HG03520 (cell line): ENCODE data around the gene DNASE2.
"Not testable (repeated sequence)": the region's sequence is repeated elsewhere in the genome, so short reads cannot be mapped to it uniquely, and the experiment has no call there.

Experiments
- ATAC-seq: cut with Tn5 transposase; IDR thresholded peaks from one replicate; pipeline ENCODE4 v1.9.1; 2021; ENCODE audit warnings: mild to moderate bottlenecking, moderate library complexity; ENCODE audit not compliant: unreplicated experiment

DNASE2 gene

GRCh38 chr19:12865746-12866415 is 15.4 kb downstream of the DNASE2 start:
- ATAC-seq: no peak

DNA sequence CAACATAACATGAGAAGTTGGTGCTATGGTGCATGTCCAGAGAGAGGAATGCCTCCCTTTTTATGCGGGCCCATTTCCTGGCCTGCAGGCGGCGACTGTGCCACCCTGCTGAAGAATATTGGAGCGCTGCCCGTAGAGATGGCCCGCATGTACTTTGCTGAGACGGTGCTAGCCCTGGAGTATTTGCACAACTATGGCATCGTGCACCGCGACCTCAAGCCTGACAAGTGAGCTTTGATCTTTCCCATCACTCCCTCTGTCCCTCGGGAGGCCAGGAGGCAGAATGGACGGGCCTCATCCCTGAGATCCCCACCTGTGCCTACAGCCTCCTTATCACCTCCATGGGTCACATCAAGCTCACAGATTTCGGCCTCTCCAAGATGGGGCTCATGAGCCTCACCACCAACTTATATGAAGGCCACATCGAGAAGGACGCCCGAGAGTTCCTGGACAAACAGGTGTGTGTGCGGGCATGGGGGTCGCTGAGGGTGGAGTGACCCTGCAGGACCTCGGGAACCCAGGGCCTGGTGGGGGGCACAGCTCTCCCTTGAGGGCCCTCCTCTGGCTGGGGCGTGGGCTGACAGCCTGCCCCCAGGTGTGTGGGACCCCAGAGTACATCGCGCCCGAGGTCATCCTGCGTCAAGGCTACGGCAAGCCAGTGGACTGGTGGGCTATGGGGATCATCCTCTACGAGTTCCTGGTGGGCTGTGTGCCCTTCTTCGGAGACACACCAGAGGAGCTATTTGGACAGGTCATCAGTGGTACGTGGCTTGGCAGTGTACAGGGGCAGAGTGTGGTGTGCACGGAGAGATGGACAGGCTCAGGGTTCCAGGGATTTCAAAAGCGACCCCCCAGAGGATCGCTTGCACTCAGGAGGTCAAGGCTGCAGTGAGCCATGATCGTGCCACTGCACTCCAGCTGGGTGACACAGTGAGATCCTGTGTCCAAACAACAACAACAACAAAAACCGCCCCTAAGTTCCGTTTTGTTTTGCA is 16.2 kb downstream of the DNASE2 start:
- ATAC-seq: no peak

GRCh38 chr19:12864143-12864542 is 17.1 kb downstream of the DNASE2 start:
- ATAC-seq: no peak

- no peak for ATAC-seq
Observed at GRCh38 chr19:12859546-12859945, 21.7 kb downstream of the DNASE2 start.

DNA sequence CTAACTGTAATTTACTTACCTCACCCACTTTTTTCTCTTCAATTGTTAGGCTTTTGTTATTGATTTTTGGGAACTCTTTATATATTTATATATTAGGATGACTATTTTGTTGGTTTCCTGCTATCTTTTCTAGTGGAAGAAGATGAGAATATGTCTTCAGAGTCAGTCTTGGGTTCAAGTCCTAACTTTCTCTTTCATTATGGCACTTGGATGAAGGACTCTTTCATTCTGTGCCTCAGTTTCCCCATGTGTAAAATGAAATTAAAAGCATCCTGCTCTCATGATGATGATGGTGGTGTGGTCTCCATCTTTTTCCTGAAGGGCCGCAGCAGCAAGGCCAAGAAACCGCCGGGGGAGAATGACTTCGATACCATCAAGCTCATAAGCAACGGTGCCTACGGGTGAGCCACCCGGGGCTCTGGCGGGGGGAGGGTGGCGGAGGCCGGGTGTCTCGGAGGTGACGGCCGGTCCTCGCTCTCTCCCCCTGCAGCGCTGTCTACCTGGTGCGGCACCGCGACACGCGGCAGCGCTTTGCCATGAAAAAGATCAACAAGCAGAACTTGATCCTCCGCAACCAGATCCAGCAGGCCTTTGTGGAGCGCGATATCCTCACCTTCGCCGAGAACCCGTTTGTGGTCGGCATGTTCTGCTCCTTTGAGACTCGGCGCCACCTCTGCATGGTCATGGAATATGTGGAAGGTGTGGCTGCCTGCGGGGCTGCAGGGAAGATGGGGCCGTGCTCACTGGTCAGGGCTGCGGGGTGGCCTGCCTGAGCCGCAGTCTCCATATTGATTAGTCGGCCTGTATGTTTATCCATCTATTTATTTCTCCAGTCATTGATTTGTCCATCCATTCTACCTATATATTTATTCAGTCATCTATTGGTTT is 23.0 kb downstream of the DNASE2 start:
- ATAC-seq: no peak

DNA sequence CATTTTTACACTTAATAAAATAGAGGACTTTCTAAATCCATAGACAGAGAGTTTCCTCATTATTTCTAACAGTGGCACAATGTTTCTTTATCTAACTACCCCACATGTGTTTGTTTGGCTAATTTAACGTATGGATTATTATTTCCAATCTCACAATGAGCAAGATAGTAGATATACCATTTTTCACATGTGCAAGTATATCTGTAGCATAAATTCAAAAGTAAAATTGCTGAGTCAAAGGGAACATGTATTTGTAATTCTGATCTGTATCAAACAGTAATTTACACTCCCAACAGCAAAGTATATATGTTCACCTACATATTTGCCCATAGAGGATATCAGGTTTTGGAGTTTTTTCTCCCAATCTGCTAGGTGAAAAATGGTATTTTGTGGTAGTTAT is 24.6 kb downstream of the DNASE2 start:
- ATAC-seq: no peak

GRCh38 chr19:12847159-12848139 is 33.8 kb downstream of the DNASE2 start:
- ATAC-seq: no peak

GRCh38 chr19:12846613-12847012 is 34.6 kb downstream of the DNASE2 start:
- not testable (repeated sequence) for ATAC-seq

DNA sequence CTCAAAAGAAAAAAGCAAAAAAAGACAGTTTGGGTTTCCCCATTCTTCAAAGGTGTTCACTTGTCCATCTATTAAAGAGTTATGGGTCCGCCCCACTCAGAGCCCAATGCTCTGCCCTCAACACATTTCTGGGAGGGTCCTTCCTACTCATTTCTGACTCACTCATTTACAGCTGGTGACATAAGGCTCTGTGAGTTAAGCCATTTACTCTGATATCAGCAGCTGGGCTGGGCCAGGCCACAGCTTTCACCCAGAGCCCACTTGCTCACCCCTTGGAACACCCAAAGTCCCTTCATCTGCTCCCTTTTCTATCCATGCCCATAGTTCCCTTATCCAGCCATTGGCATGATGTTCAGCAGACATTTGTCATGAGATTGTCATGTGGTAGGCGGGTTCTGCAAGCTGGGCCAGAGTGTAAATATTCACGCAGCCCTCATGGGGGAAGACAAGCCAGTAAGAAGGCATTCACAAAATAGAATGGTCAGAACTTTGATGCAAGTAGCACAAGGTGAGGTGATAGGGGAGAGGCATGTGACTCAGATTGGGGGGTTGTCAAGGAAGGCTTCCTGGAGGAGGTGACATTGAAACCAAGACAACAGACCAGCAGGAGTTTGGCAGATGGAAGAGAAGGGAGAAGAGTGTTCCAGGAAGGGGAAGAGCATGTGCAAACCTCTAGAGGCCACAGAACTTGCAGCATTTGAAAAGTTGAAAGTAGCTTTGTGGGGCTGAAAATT is 37.1 kb downstream of the DNASE2 start:
- no peak for ATAC-seq

DNA sequence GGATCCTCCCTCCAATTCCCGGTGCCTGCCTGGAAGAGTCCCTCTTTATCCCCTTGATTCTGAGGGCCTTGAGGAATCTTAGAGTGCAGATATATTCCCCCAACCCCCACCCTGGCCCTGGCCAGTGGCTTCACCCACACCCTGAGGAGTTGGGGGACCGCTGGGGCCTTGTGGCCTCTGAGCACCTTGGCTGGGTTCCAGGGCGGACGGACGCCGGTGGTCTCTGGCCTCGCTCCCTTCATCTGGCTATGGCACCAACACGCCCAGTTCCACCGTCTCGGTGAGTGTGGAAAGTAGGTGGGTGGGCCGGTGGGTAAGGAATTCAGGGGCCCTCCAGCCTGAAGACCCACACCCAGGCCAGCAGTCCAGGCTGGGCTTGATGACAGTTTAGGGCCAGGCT is 37.9 kb downstream of the DNASE2 start:
- no peak for ATAC-seq

- no peak for ATAC-seq
Observed at GRCh38 chr19:12842511-12842910, 38.7 kb downstream of the DNASE2 start.

GRCh38 chr19:12841094-12841493 is 40.2 kb downstream of the DNASE2 start:
- no peak for ATAC-seq

- ATAC-seq: no peak
Observed at GRCh38 chr19:12840091-12841079, 40.9 kb downstream of the DNASE2 start.

DNA sequence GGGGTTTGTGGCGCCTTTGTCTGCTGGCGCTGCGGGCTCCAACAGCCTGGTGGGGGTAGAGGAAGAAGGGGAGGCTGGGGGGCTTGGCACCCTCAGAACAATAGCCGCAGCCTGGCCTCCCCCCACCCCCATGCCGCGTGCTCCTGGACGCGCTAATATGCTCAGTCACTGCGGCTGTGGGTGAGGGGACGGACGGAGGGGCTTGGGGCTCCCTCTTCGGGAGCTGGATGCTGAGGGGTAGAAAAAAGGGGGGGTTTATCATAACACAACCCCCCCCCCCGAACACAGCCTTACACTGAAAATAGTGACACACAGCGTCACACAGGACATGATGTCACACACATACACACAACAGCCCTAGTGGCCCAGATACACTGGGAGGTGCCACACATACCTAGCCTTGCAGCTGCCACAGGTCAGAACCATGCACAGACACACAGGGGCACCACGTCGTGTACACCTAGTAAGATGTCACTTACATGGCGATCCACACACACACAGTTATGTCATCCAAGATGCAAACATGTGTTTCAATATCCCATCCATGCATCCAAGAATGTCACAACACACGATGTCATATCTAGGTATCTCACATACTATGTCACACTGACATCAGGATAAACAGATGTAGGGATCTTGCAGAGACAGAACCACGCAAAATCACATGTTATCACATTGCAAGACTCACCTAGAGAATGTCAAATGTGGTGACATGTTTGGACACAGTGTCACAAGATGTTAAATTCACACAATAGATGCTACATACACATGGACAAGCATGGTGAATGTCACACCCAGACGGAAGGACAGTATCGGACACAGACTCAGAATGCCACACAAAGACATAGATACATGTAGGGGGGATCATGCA is 42.1 kb downstream of the DNASE2 start:
- no peak for ATAC-seq

DNA sequence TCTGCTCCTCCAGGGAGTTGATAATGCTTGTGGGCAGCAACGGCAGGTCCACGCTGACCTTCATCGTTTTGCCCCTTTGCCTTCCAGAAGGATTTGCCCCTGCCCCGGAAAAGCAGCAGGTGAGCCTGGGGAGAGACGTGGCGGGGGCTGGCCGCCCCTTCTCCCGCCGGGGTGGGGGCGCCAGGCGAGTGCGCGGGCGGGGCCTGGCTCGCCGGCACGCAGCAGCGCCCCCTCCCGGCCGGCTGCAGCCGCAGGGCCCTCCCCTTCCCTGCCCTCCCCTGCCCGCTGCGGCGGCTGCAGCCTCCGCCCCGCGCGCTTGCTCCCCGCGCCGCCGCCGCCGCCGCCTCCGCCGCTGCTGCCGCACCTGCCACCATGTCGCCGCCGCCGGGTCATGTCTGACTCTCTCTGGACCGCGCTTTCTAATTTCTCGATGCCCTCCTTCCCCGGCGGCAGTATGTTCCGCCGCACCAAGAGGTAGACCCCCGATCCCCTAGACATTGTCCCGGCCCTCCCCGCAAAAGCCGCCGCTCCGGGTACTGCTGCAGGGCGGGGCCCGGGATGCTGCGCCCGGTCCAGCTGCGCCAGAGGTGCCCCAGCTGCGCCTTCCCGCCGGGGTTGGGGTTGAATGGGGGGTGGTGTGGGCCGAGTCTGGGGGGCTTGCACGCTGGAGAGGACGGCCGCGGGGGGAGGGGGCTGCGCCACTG is 42.9 kb downstream of the DNASE2 start, which contains the start of gene MAST1:
Gene MAST1 (plus strand): TSS at position 334 of the 704 bp plus-strand sequence. CDS start 58 bp downstream, at position 392.
- no peak for ATAC-seq

DNA sequence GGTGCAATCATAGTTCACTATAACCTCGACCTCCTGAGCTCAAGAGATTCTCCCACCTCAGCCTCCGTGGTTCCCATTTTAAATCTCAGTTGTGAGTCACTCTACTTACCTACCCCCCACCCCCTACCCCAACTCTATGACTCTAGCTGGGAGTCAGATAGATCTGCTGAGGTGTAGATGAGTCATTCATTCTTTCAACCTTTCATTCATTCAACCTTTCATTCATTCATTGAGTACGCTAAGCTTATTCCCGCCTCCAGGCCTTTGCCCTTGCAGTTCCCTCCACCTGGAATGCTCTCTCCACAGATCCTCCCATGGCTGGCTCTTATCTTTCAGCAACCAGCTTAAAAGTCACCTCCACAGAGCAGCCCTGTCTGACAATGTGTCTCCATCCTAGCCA is 44.0 kb downstream of the DNASE2 start:
- no peak for ATAC-seq
